HCT116 (cell line): ENCODE results near the gene TEX101. TPM values are rescaled to one million over a fixed set of nuclear protein-coding genes. Genes with fewer than 3 reads are reported as not detected.

Experiments
- ATAC-seq: fragments of 200-7000 bp; cut with Tn5 transposase; 2 replicates; pipeline ENCODE4 v1.9.1; 2020; ENCODE audit warnings: mild to moderate bottlenecking, moderate library complexity
- BruUV-seq: library from RNA; stranded (reverse); fragments of 400-500 nt; replicated peaks from 2 replicates; lab custom pipeline; 2021; lab: Mats Ljungman, UMichigan
- CTCF ChIA-PET: fragments of 300-600 bp; sonication (Branson Sonifier 250); formaldehyde crosslinking; loops from one replicate; lab custom pipeline; 2021; ENCODE audit warnings: antibody characterized with exemption; lab: Charles Lee
- POLR2A ChIA-PET: fragments of 300-600, 350-600 bp; sonication (Branson Sonifier 250); formaldehyde crosslinking; loops from one replicate; lab custom pipeline; 2021; ENCODE audit warnings: antibody characterized with exemption; lab: Charles Lee
- RAD21 ChIA-PET, 2 experiments: fragments of 300-600 bp; sonication (Branson Sonifier 250); formaldehyde crosslinking; loops; one replicate each; lab custom pipeline; 2023; ENCODE audit warnings: low total read pairs in 2 of 2; ENCODE audit not compliant: uncharacterized antibody in 2 of 2, unreplicated experiment in 2 of 2, low non-redundant PET in 1 of 2; lab: Charles Lee
- DNase-seq: peaks from one replicate; pipeline ENCODE4 v3.0.0-alpha.2; 2010; ENCODE audit warnings: low read depth, low spot score
- H2AFZ ChIP-seq: fragments of 200-600 bp; shearing (Covaris generic), sonication (generic); 2 replicates; pipeline ENCODE4 v1.6.1; 2017; ENCODE audit warnings: low read depth, mixed run types, mixed read lengths, antibody characterized with exemption, low read length; ENCODE audit not compliant: poor library complexity, severe bottlenecking
- H3K27ac ChIP-seq: 2 replicates; pipeline ENCODE4 v1.5.1; 2012; ENCODE audit warnings: low read depth, low read length
- H3K27me3 ChIP-seq: fragments of 200-600 bp; sonication (generic); 2 replicates; pipeline ENCODE4 v1.6.1; 2016; ENCODE audit warnings: mixed run types, low read length, mixed read lengths; ENCODE audit not compliant: insufficient read depth
- H3K36me3 ChIP-seq, 2 experiments: fragments of 200-500 bp in 1 of 2; fragments of 200-600 bp in 1 of 2; sonication (Bioruptor generic) in 1 of 2; sonication (generic) in 1 of 2; 2 replicates each; pipeline versions ENCODE4 v1.5.1 to v1.6.1; 2014 to 2016; ENCODE audit warnings: low read length in 2 of 2, inconsistent platforms in 1 of 2, mixed read lengths in 1 of 2, mixed run types in 1 of 2; ENCODE audit not compliant: insufficient read depth in 2 of 2, control insufficient read depth in 1 of 2
- H3K4me1 ChIP-seq, 2 experiments: fragments of 200-600 bp in 1 of 2; sonication (generic) in 1 of 2; 2 replicates each; pipeline versions ENCODE4 v1.5.1 to v1.6.1; 2012 to 2017; ENCODE audit warnings: low read length in 2 of 2, inconsistent platforms in 1 of 2, mild to moderate bottlenecking in 1 of 2, mixed read lengths in 1 of 2, mixed run types in 1 of 2, moderate library complexity in 1 of 2; ENCODE audit not compliant: insufficient read depth in 2 of 2, control insufficient read depth in 1 of 2
- H3K4me2 ChIP-seq: fragments of 200-600 bp; sonication (generic); 2 replicates; pipeline ENCODE4 v1.6.1; 2017; ENCODE audit warnings: mixed run types, low read length, mixed read lengths
- H3K4me3 ChIP-seq, 2 experiments: fragments of 200-600 bp in 1 of 2; sonication (generic) in 1 of 2; replicated peaks in 1 of 2; 2 replicates each; pipeline ENCODE4 v1.5.1; 2011 to 2016; ENCODE audit warnings: low read length in 2 of 2, control low read depth in 1 of 2, low read depth in 1 of 2, mild to moderate bottlenecking in 1 of 2, mixed read lengths in 1 of 2, mixed run types in 1 of 2
- H3K79me2 ChIP-seq: fragments of 200-600 bp; sonication (generic); 2 replicates; pipeline ENCODE4 v1.6.1; 2017; ENCODE audit warnings: mild to moderate bottlenecking, mixed run types, low read length, moderate library complexity, mixed read lengths; ENCODE audit not compliant: insufficient read depth
- H3K9ac ChIP-seq: fragments of 200-600 bp; sonication (generic); 2 replicates; pipeline ENCODE4 v1.6.1; 2016; ENCODE audit warnings: low read length, mixed read lengths
- H3K9me2 ChIP-seq: fragments of 200-600 bp; sonication (generic), shearing (Covaris generic); 2 replicates; pipeline ENCODE4 v1.6.1; 2017; ENCODE audit warnings: mixed run types, mild to moderate bottlenecking, moderate library complexity; ENCODE audit not compliant: insufficient read depth
- H3K9me3 ChIP-seq, 2 experiments: fragments of 200-500 bp in 1 of 2; fragments of 200-600 bp in 1 of 2; sonication (Bioruptor generic) in 1 of 2; sonication (generic) in 1 of 2; 2 replicates each; pipeline ENCODE4 v1.6.1; 2014 to 2017; ENCODE audit warnings: low read length in 2 of 2, mixed read lengths in 2 of 2, inconsistent platforms in 1 of 2, low read depth in 1 of 2, mild to moderate bottlenecking in 1 of 2, mixed run types in 1 of 2, moderate library complexity in 1 of 2; ENCODE audit not compliant: control insufficient read depth in 1 of 2, insufficient read depth in 1 of 2
- H4K20me1 ChIP-seq: fragments of 200-600 bp; sonication (generic), shearing (Covaris generic); 2 replicates; pipeline ENCODE4 v1.6.1; 2017; ENCODE audit warnings: mixed run types, mild to moderate bottlenecking, moderate library complexity; ENCODE audit not compliant: insufficient read depth
- CBX3 ChIP-seq: IDR thresholded peaks from 2 replicates; pipeline ENCODE4 v1.6.1; 2012; ENCODE audit warnings: low read depth
- CEBPB ChIP-seq: IDR thresholded peaks from 2 replicates; pipeline ENCODE4 v1.6.1; 2012; ENCODE audit warnings: low read depth
- EZH2phosphoT487 ChIP-seq: fragments of 200-600 bp; IDR thresholded peaks from 2 replicates; pipeline ENCODE4 v1.6.1; 2018; ENCODE audit warnings: antibody characterized with exemption, borderline replicate concordance
- FOSL1 ChIP-seq: IDR thresholded peaks from 2 replicates; pipeline ENCODE4 v1.6.1; 2012; ENCODE audit warnings: low read depth
- JUND ChIP-seq: IDR thresholded peaks from 2 replicates; pipeline ENCODE4 v1.6.1; 2012
- POLR2A ChIP-seq: IDR thresholded peaks from 2 replicates; pipeline ENCODE4 v1.7.0; 2011; ENCODE audit warnings: borderline replicate concordance; ENCODE audit not compliant: insufficient read depth, insufficient read length; ENCODE audit errors: extremely low read depth
- RAD21 ChIP-seq: IDR thresholded peaks from 2 replicates; pipeline ENCODE4 v1.6.1; 2012; ENCODE audit warnings: low read depth, mild to moderate bottlenecking
- REST ChIP-seq: IDR thresholded peaks from 2 replicates; pipeline ENCODE4 v1.6.1; 2012; ENCODE audit warnings: low read depth
- SIN3A ChIP-seq: IDR thresholded peaks from 2 replicates; pipeline ENCODE4 v1.6.1; 2012; ENCODE audit warnings: low read depth
- SP1 ChIP-seq: IDR thresholded peaks from 2 replicates; pipeline ENCODE4 v1.6.1; 2012; ENCODE audit warnings: low read depth
- YY1 ChIP-seq: IDR thresholded peaks from 2 replicates; pipeline ENCODE4 v1.6.1; 2011; ENCODE audit warnings: low read length, low read depth, moderate library complexity, mild to moderate bottlenecking; ENCODE audit not compliant: insufficient replicate concordance; ENCODE audit errors: extremely low read depth
- ZNF274 ChIP-seq: fragments of 200-500 bp; sonication (Bioruptor generic); IDR thresholded peaks from 2 replicates; pipeline ENCODE4 v1.6.1; 2014; ENCODE audit warnings: mild to moderate bottlenecking, low read depth, low read length, inconsistent platforms
- intact Hi-C: fragments of 100-400 bp; cut with micrococcal nuclease; formaldehyde crosslinking; loops from 2 replicates; pipeline ENCODE4 v1.10.0; 2022
- total RNA-seq: library from RNA; stranded (reverse); gene quantifications from one replicate; pipeline ENCODE4 v1.2.1, GENCODE V29; 2021; ENCODE audit not compliant: unreplicated experiment
- TF ChIP-seq, protein P1 (sequence below): IDR thresholded peaks from 2 replicates; pipeline ENCODE4 v1.6.1; 2012
- TF ChIP-seq, protein P2 (sequence below): IDR thresholded peaks from 2 replicates; pipeline ENCODE4 v1.6.1; 2011; ENCODE audit warnings: mild to moderate bottlenecking, low read length, moderate library complexity; ENCODE audit not compliant: insufficient replicate concordance; ENCODE audit errors: extremely low read depth

TEX101 gene
- total RNA-seq, 1 experiment from 2014 or later, result not detected

- no TSS peak for BruUV-seq
- TF ChIP-seq SP1 (no peak), SIN3A (no peak), YY1 (no peak), FOSL1 (no peak), ZNF274 (no peak), POLR2A (no peak), EZH2phosphoT487 (no peak), JUND (no peak), REST (no peak), RAD21 (no peak), CBX3 (no peak), CEBPB (no peak)
- TF ChIP-seq, protein P1, sequence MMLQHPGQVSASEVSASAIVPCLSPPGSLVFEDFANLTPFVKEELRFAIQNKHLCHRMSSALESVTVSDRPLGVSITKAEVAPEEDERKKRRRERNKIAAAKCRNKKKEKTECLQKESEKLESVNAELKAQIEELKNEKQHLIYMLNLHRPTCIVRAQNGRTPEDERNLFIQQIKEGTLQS, result no peak
- TF ChIP-seq, protein P2, sequence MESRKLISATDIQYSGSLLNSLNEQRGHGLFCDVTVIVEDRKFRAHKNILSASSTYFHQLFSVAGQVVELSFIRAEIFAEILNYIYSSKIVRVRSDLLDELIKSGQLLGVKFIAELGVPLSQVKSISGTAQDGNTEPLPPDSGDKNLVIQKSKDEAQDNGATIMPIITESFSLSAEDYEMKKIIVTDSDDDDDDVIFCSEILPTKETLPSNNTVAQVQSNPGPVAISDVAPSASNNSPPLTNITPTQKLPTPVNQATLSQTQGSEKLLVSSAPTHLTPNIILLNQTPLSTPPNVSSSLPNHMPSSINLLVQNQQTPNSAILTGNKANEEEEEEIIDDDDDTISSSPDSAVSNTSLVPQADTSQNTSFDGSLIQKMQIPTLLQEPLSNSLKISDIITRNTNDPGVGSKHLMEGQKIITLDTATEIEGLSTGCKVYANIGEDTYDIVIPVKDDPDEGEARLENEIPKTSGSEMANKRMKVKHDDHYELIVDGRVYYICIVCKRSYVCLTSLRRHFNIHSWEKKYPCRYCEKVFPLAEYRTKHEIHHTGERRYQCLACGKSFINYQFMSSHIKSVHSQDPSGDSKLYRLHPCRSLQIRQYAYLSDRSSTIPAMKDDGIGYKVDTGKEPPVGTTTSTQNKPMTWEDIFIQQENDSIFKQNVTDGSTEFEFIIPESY, result no peak
- TF ChIP-seq, all 23 proteins: peak for 0
- no peaks in the 10 kb centered on the region for H3K79me2 ChIP-seq
- CTCF ChIA-PET, result no interaction called here
- no peaks in the 10 kb centered on the region for H3K27me3 ChIP-seq
- ATAC-seq, result no peak
- H3K36me3 ChIP-seq, result no peaks in the 10 kb centered on the region
- H3K9me3 ChIP-seq, result no peaks in the 10 kb centered on the region
- no peaks in the 10 kb centered on the region for H3K9me2 ChIP-seq
- no peaks in the 10 kb centered on the region for H4K20me1 ChIP-seq
- RAD21 ChIA-PET, result no interaction called here
- H3K4me2 ChIP-seq, result no peak overlapping the region
- H3K9ac ChIP-seq, result no peak overlapping the region
- no peak overlapping the region for H3K27ac ChIP-seq
- H2AFZ ChIP-seq, result no peak overlapping the region
- DNase-seq, result no peak
- POLR2A ChIA-PET, result interaction anchor here (0.5 kb wide), 1 partner anchor 12 kb away, joined by 4 read pairs; no protein-coding TSS in a partner anchor
- no peak overlapping the region for H3K4me3 ChIP-seq
- H3K4me1 ChIP-seq, result peaks cover 2 to 7% of the 10 kb centered on the region in 2 experiments; a peak in 3 of 4 replicates
- intact Hi-C loops, result no loop called here
Measured at GRCh38 chr19:43420954-43421353, 6.3 kb downstream of the TEX101 start.
